ENCODE results near the gene NCAPG2. TPM values are rescaled to one million over a fixed set of nuclear protein-coding genes. Genes with fewer than 3 reads are reported as not detected.

The NCAPG2 gene
- total and polyA plus RNA-seq, 2 of the 13 experiments (the other 11 are each of a cell fraction or from before 2014, with no cell fraction given): 15.1 to 30.7 TPM

DNA sequence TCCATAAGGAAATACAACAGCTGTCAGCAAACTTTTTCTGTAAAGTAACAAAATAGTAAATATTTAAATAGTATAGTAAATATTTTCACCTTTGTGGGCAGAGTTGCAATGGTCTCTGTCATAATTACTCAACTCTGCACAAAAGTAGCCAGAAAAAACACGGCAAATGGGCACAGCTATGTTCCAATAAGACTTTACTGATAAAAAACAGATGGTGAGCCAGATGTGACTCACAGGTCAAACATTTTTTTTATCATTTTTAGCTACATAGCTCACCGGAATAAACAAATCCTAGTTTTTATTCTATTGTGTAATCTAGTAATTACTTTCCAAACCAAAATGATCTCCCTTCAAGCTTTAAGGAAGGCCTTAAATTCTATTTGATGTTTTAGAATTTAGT is 55.3 kb downstream of the NCAPG2 start (continued):
- TF ChIP-seq NCOA2 (CRISPR knock-in tag; IDR thresholded peaks at IDR 0.05): peak; percentile 49; the same call in 1 of the 2 replicates
- TF ChIP-seq, protein P1, sequence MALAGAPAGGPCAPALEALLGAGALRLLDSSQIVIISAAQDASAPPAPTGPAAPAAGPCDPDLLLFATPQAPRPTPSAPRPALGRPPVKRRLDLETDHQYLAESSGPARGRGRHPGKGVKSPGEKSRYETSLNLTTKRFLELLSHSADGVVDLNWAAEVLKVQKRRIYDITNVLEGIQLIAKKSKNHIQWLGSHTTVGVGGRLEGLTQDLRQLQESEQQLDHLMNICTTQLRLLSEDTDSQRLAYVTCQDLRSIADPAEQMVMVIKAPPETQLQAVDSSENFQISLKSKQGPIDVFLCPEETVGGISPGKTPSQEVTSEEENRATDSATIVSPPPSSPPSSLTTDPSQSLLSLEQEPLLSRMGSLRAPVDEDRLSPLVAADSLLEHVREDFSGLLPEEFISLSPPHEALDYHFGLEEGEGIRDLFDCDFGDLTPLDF (CRISPR knock-in tag; IDR thresholded peaks at IDR 0.05): no peak

DNA sequence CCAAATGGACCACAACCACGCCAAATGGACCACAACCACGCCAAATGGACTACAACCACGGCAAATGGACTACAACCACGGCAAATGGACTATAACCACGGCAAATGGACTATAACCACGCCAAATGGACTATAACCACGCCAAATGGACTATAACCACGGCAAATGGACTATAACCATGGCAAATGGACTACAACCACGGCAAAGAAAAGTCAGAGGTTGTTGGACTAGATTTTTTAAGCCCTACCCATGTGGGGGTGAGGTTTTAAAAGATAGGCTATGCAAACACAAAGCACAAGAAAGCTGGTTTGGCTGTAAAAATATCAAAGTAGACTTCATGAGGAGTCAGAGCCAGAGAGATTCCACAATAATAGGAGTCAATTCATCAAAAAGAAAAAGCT is 55.8 kb downstream of the NCAPG2 start:
- ChIA-PET CTCF (ENCODE audit: low intra/inter-chr PET ratio, low total read pairs) (no interaction called here), POLR2A (interaction anchor here (0.9 to 1.6 kb wide), 8 partner anchors 11 to 68 kb away, joined by 3 to 6 read pairs (median 4); partner anchors contain the start of gene NCAPG2)
- Histone ChIP-seq H3K4me2 (ENCODE audit: low read depth, low read length) (peak overlapping the region; percentile 3; the same call in 1 of the 2 replicates), H4K20me1 (ENCODE audit: insufficient read depth, low read length) (no peaks in the 10 kb centered on the region), H3K9me3 (ENCODE audit: low read length) (no peaks in the 10 kb centered on the region), H3K27me3 (ENCODE audit: control insufficient read depth in 1 of 2, insufficient read depth in 2 of 2, low read length in 2 of 2) (no peaks in the 10 kb centered on the region), H2AFZ (ENCODE audit: low read length) (no peak overlapping the region), H3K27ac (ENCODE audit: extremely low read length, insufficient read depth, low read length) (peak overlapping the region; percentile 36), H3K36me3 (replicated peaks in 1 of 2; ENCODE audit: control insufficient read depth in 1 of 2, insufficient read depth in 2 of 2, low read length in 2 of 2) (peaks cover 10 to 53% of the 10 kb centered on the region in 2 experiments), H3K4me1 (ENCODE audit: insufficient read depth, low read length) (peaks cover 38% of the 10 kb centered on the region), H3K79me2 (ENCODE audit: insufficient read depth, low read length) (peaks cover 6% of the 10 kb centered on the region), H3K9ac (ENCODE audit: insufficient read depth, low read depth, low read length) (no peak overlapping the region), H3K4me3 (replicated peaks in 1 of 3; ENCODE audit: insufficient read depth in 1 of 3, low read depth in 2 of 3, low read length in 3 of 3) (no peak overlapping the region)
- intact Hi-C loops (cut with micrococcal nuclease; ENCODE audit: unreplicated experiment): loop anchor here (5.0 kb wide), 2 partner anchors 56 to 151 kb away; no protein-coding TSS in a partner anchor
- in situ Hi-C loops (cut with HindIII; ENCODE audit: extremely low pct_ligation_motif_present, low pct_unique_long_range_greater_than_20kb): no loop called here
- FAIRE-seq (peak; percentile 40), ATAC-seq (no peak), DNase-seq (ENCODE audit: low spot score) (peak; percentile 14)
- 87% methylated on average over 9 of the region's 9 CpGs for WGBS (ENCODE audit: low lambda C conversion rate)
- TF ChIP-seq, protein P2, sequence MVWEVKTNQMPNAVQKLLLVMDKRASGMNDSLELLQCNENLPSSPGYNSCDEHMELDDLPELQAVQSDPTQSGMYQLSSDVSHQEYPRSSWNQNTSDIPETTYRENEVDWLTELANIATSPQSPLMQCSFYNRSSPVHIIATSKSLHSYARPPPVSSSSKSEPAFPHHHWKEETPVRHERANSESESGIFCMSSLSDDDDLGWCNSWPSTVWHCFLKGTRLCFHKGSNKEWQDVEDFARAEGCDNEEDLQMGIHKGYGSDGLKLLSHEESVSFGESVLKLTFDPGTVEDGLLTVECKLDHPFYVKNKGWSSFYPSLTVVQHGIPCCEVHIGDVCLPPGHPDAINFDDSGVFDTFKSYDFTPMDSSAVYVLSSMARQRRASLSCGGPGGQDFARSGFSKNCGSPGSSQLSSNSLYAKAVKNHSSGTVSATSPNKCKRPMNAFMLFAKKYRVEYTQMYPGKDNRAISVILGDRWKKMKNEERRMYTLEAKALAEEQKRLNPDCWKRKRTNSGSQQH (CRISPR knock-in tag; IDR thresholded peaks at IDR 0.05; ENCODE audit: low read depth): no peak
- no peak for TF ChIP-seq GPN1 (CRISPR knock-in tag; IDR thresholded peaks at IDR 0.05; ENCODE audit: borderline replicate concordance)
- TF ChIP-seq, protein P3, sequence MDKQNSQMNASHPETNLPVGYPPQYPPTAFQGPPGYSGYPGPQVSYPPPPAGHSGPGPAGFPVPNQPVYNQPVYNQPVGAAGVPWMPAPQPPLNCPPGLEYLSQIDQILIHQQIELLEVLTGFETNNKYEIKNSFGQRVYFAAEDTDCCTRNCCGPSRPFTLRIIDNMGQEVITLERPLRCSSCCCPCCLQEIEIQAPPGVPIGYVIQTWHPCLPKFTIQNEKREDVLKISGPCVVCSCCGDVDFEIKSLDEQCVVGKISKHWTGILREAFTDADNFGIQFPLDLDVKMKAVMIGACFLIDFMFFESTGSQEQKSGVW (CRISPR knock-in tag; IDR thresholded peaks at IDR 0.05; ENCODE audit: borderline replicate concordance): no peak
- TF ChIP-seq, protein P4, sequence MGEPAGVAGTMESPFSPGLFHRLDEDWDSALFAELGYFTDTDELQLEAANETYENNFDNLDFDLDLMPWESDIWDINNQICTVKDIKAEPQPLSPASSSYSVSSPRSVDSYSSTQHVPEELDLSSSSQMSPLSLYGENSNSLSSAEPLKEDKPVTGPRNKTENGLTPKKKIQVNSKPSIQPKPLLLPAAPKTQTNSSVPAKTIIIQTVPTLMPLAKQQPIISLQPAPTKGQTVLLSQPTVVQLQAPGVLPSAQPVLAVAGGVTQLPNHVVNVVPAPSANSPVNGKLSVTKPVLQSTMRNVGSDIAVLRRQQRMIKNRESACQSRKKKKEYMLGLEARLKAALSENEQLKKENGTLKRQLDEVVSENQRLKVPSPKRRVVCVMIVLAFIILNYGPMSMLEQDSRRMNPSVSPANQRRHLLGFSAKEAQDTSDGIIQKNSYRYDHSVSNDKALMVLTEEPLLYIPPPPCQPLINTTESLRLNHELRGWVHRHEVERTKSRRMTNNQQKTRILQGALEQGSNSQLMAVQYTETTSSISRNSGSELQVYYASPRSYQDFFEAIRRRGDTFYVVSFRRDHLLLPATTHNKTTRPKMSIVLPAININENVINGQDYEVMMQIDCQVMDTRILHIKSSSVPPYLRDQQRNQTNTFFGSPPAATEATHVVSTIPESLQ (CRISPR knock-in tag; conservative IDR thresholded peaks at IDR 0.05): no peak
- TF ChIP-seq, protein P5, sequence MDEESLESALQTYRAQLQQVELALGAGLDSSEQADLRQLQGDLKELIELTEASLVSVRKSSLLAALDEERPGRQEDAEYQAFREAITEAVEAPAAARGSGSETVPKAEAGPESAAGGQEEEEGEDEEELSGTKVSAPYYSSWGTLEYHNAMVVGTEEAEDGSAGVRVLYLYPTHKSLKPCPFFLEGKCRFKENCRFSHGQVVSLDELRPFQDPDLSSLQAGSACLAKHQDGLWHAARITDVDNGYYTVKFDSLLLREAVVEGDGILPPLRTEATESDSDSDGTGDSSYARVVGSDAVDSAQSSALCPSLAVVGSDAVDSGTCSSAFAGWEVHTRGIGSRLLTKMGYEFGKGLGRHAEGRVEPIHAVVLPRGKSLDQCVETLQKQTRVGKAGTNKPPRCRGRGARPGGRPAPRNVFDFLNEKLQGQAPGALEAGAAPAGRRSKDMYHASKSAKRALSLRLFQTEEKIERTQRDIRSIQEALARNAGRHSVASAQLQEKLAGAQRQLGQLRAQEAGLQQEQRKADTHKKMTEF (CRISPR knock-in tag; IDR thresholded peaks at IDR 0.05): no peak
- no peak for TF ChIP-seq LCORL (IDR thresholded peaks at IDR 0.05)
- TF ChIP-seq LCORL (CRISPR knock-in tag; IDR thresholded peaks at IDR 0.05): no peak
- TF ChIP-seq, protein P6, sequence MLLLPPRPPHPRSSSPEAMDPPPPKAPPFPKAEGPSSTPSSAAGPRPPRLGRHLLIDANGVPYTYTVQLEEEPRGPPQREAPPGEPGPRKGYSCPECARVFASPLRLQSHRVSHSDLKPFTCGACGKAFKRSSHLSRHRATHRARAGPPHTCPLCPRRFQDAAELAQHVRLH (CRISPR knock-in tag; IDR thresholded peaks at IDR 0.05; ENCODE audit: borderline replicate concordance, low read depth): no peak
- TF ChIP-seq ZNF570 (CRISPR knock-in tag; IDR thresholded peaks at IDR 0.05; ENCODE audit: borderline replicate concordance): no peak
- no peak for TF ChIP-seq FOXM1 (CRISPR knock-in tag; IDR thresholded peaks at IDR 0.05)
- no peak for TF ChIP-seq SMAD1 (CRISPR knock-in tag; IDR thresholded peaks at IDR 0.05; ENCODE audit: borderline replicate concordance, low read depth)
- TF ChIP-seq ADNP (CRISPR knock-in tag; IDR thresholded peaks at IDR 0.05): no peak
- no peak for TF ChIP-seq ZBTB38 (CRISPR knock-in tag; IDR thresholded peaks at IDR 0.05)
- TF ChIP-seq, protein P7, sequence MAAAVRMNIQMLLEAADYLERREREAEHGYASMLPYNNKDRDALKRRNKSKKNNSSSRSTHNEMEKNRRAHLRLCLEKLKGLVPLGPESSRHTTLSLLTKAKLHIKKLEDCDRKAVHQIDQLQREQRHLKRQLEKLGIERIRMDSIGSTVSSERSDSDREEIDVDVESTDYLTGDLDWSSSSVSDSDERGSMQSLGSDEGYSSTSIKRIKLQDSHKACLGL (CRISPR knock-in tag; IDR thresholded peaks at IDR 0.05): no peak
- no TSS peak for BruUV-seq (replicated peaks)

All from HepG2 (cell line).